IPS-18a (cell line): ENCODE results near the gene RPL6.

ENCODE experiments used
- H3K27ac ChIP-seq: one replicate; pipeline ENCODE4 v1.5.1; 2013; ENCODE audit warnings: low read length
- H3K27me3 ChIP-seq: one replicate; pipeline ENCODE4 v1.6.1; 2013; ENCODE audit warnings: mild to moderate bottlenecking, low read length; ENCODE audit not compliant: control insufficient read depth, insufficient read depth
- H3K36me3 ChIP-seq: one replicate; pipeline ENCODE4 v1.6.1; 2013; ENCODE audit warnings: low read depth, low read length; ENCODE audit not compliant: control insufficient read depth
- H3K4me1 ChIP-seq: one replicate; pipeline ENCODE4 v1.6.1; 2013; ENCODE audit warnings: low read depth, low read length; ENCODE audit not compliant: control insufficient read depth
- H3K4me3 ChIP-seq: one replicate; pipeline ENCODE4 v1.5.1; 2013; ENCODE audit warnings: low read length
- H3K9ac ChIP-seq: one replicate; pipeline ENCODE4 v1.6.1; 2013; ENCODE audit warnings: mild to moderate bottlenecking, low read length, moderate library complexity
- H3K9me3 ChIP-seq: one replicate; pipeline ENCODE4 v1.6.1; 2013; ENCODE audit warnings: low read depth, low read length; ENCODE audit not compliant: control insufficient read depth

The RPL6 gene

GRCh38 chr12:112370199-112370598 lies 39.2 kb downstream of the RPL6 start:
- no peaks in the 10 kb centered on the region for H3K9me3 ChIP-seq
- H3K36me3 ChIP-seq: no peaks in the 10 kb centered on the region
- no peak overlapping the region for H3K4me3 ChIP-seq
- no peak overlapping the region for H3K9ac ChIP-seq
- H3K27me3 ChIP-seq: no peaks in the 10 kb centered on the region
- H3K4me1 ChIP-seq: peaks cover 3% of the 10 kb centered on the region
- H3K27ac ChIP-seq: no peak overlapping the region

- Histone ChIP-seq H3K9me3 (no peaks in the 10 kb centered on the region), H3K4me1 (peaks cover 3% of the 10 kb centered on the region), H3K27ac (no peak overlapping the region), H3K9ac (no peak overlapping the region), H3K36me3 (no peaks in the 10 kb centered on the region), H3K27me3 (no peaks in the 10 kb centered on the region), H3K4me3 (no peak overlapping the region)
These were observed 40.5 kb downstream of the RPL6 start for GRCh38 chr12:112368856-112369255.

- Histone ChIP-seq H3K4me3 (no peak overlapping the region), H3K9ac (no peak overlapping the region), H3K27me3 (no peaks in the 10 kb centered on the region), H3K27ac (no peak overlapping the region), H3K4me1 (peaks cover 3% of the 10 kb centered on the region), H3K9me3 (no peaks in the 10 kb centered on the region), H3K36me3 (no peaks in the 10 kb centered on the region)
These were observed 41.4 kb downstream of the RPL6 start for GRCh38 chr12:112367965-112368364.

GRCh38 chr12:112362310-112362709 lies 47.1 kb downstream of the RPL6 start:
- no peaks in the 10 kb centered on the region for H3K9me3 ChIP-seq
- no peaks in the 10 kb centered on the region for H3K36me3 ChIP-seq
- H3K9ac ChIP-seq: no peak overlapping the region
- no peak overlapping the region for H3K4me3 ChIP-seq
- H3K4me1 ChIP-seq: no peaks in the 10 kb centered on the region
- H3K27ac ChIP-seq: no peak overlapping the region
- no peaks in the 10 kb centered on the region for H3K27me3 ChIP-seq

GRCh38 chr12:112361271-112361670 lies 48.1 kb downstream of the RPL6 start:
- no peak overlapping the region for H3K9ac ChIP-seq
- no peaks in the 10 kb centered on the region for H3K9me3 ChIP-seq
- H3K4me1 ChIP-seq: no peaks in the 10 kb centered on the region
- no peaks in the 10 kb centered on the region for H3K36me3 ChIP-seq
- no peaks in the 10 kb centered on the region for H3K27me3 ChIP-seq
- H3K27ac ChIP-seq: no peak overlapping the region
- H3K4me3 ChIP-seq: no peak overlapping the region

GRCh38 chr12:112359290-112359689 lies 50.1 kb downstream of the RPL6 start:
- H3K4me1 ChIP-seq: no peaks in the 10 kb centered on the region
- no peaks in the 10 kb centered on the region for H3K36me3 ChIP-seq
- no peaks in the 10 kb centered on the region for H3K9me3 ChIP-seq
- no peak overlapping the region for H3K9ac ChIP-seq
- no peaks in the 10 kb centered on the region for H3K27me3 ChIP-seq
- no peak overlapping the region for H3K27ac ChIP-seq
- no peak overlapping the region for H3K4me3 ChIP-seq

GRCh38 chr12:112357214-112357613 lies 52.2 kb downstream of the RPL6 start:
- Histone ChIP-seq H3K36me3 (no peaks in the 10 kb centered on the region), H3K9ac (no peak overlapping the region), H3K9me3 (no peaks in the 10 kb centered on the region), H3K27me3 (no peaks in the 10 kb centered on the region), H3K27ac (no peak overlapping the region), H3K4me3 (no peak overlapping the region), H3K4me1 (no peaks in the 10 kb centered on the region)
